ENCODE measurements around the gene GMDS.

The GMDS gene

DNA sequence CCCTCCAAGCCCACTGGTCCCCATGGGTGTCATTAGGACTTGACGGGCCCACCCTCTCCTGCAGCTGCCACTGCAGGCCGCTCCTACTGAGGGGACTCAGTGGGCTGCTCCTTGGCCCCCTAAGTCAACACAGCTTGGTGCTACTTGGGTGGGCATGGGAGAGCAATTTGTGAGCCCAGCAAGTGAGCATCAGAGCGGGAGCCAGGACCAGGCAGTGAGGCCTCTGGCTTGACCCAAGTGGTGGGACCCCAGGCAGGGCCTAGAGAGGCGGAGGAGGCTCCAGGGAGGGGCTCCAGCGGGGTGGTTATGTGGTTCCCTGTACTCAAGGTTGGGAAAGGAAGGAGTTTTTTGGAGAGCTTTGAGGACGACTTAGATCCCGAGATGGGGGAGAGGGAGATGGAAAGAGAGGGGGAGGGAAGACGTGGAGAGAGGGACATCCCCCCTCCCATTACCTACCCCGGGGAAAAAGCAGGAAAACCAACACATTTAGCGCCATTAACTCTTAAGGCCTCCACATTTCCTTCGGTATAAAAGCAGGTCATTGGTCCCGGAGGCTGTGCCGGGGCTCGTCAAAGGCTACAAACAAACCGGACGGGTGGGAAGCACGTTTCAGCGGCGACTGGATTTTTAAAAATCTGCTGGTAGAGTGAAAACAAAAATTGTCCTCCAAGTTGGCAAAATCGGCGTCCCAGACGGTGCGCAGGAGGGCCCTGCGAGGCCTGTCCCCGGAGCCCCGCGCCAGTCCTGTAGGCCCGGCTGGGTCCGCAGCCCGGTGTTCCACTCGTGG is 626.9 kb downstream of the GMDS start:
- no peak for DNase-seq

DNA sequence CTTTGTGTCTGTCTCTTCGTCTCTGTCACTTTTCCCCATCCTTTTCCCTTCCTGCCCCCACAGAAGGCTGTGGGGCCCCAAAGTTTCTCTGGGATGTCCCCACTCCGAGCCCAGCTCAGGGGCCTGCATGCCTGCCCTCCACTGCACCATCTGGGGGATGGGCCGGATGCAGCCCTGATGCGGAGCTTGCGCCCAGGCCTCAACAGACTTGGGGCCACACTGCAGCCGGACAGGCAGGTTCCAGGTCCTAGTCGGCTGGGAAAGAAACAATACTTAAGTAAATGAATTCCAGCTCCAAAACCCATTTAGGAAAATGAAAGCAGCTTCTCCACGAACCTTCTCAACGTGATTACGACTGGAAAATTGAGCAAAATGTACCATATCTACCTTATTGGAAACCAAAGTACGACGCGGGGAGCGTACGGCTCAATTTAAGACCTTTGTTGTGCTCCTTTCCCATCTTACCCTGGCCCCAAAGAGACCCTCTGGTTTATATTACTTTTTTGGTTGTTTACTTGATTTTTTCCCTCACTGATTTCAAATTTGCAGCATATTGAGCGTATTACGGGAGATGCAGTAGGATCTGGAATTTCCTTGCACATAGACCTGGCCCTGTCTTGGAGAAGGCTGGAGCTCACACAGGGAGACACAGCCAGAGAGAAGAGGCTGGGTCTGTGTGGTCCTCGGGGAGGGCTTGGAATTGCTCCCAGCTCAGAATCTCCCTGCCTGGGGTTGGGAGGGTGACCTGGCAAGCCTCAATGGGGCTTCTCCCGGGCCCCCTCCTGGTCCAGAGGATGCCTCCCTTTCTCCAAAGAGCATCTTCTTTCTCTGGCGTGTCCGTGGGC is 627.7 kb downstream of the GMDS start:
- DNase-seq = no peak

DNA sequence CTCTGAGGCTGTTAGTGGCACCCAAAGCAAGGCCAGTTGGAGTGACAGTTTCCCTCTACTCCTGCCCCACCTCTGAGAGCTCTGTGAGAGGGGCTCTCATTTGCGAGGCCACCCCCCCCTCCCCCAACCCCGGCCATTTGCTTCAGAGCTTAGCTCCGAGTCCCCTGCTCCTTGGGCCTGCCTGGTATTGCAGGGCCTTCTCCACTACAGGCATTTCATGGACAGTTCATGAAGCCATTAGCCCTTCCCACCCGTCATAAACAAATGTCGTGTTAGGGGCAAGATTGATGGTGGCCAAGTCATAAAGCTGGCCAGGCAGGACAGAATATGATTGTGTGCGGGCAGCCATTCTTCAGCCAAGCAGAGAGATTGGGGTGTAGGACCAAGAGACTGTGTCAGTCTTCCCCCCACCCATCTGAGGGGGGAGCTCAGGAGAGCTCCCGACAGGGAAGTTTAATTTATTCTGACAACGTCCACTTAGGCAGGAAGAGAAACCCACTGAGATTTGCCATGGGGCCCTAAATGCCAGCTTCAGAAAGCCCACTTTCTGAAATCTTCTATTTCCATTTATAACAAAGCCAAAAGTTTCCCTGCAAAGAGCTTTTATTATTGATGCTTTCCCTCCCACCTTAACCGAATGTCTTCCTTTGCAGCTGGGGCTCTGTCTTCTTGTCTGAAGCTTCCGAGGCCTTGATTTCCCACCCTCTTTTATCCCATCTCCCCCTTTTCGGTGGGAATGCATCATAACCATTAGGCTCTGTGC is 628.5 kb downstream of the GMDS start:
- no peak for DNase-seq

DNA sequence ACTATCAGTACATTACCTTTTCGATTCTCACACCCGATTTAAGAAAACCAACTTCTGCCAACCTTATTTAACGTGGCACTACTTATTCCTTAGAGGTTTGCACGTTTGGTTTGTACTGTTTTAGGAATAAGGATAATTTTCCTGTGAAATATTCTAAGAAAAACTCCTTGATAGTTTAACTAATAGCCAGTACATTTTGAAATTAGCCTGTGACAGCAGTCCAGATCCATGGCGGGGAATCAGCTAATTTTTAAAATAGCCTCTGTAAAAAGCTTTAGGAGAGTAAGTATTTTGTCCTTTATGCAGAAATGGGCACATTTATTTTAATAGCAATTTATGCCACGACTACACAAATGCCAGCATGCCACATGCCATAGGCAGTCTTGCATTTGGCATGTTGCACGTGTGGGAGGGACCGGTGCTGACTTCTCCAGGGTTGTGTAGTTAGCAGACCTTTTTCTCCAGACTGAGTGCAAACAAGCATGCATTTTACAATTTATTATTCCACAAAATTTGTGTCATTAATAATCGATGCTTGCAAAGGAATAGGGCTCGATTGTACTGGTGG is 629.5 kb downstream of the GMDS start:
- no peak for DNase-seq

DNA sequence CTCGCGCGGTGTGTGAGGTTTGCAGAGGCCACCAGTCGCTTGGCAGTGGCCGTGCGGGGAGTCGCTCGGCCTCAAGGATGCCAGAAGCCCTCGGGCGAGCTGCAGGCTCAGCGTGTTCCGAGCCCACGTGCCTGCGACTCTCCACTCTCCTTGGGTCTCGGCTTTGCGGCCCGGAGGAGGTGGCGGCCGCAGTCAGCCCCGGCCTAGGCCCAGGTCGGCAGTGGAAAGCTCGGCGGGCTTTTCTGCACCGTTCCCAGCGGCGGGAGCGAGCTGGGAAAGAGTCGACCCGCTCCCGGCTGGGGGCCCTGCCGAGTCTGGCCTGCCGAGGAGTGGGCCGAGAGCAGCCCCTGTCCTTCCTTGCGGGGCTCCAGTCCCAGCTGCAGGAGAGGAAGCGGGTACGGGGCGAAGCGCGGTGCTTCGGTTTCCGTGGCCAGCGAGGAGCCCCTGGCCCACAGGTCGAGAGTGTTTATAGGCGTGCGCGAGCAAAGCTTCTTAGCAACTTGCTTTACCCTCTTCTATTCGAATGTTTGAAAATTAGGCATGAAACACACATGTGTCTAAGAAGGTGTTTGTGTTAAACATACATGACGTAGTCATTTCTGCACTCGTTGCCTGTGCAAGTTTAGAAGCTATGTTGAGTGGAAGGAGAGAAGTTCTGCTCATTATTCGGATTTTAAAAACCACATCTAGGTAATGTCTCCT is 630.1 kb downstream of the GMDS start:
- DNase-seq = no peak

DNA sequence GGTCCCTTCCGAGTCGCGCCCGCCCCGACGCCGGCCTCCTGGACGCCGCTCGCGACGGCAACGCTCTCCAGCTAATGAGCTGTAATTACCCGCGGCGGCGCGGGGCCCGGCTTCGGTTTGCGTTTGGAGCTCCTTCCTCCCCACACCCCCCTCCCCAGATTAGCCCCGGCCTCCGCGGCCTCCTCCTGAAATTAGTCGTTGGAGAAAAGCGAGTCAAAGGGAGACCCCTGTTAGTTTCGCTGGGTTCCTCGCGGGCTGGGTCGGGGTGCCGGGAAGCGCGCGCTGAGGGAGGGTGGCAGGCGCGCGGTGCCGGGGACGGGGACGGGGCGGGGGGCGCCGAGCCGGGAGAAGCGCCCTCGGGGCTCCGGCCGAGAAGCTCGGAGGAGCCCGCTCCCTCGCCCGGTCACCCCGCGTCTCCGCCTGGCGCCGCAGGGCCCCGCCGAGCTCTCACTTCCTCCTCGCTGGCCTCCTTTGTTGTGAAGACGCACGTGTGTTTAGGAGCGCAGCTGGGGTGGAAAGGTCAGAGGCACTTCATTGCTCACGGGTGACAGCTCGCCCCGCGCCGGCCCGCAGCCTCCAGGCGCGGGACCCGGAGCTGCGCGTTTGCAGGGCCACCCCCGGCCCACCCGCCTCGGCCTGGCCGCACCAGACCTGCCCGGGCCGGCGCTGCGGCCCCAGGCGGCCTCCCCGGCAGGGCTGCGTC is 630.8 kb downstream of the GMDS start:
- no peak for DNase-seq

DNA sequence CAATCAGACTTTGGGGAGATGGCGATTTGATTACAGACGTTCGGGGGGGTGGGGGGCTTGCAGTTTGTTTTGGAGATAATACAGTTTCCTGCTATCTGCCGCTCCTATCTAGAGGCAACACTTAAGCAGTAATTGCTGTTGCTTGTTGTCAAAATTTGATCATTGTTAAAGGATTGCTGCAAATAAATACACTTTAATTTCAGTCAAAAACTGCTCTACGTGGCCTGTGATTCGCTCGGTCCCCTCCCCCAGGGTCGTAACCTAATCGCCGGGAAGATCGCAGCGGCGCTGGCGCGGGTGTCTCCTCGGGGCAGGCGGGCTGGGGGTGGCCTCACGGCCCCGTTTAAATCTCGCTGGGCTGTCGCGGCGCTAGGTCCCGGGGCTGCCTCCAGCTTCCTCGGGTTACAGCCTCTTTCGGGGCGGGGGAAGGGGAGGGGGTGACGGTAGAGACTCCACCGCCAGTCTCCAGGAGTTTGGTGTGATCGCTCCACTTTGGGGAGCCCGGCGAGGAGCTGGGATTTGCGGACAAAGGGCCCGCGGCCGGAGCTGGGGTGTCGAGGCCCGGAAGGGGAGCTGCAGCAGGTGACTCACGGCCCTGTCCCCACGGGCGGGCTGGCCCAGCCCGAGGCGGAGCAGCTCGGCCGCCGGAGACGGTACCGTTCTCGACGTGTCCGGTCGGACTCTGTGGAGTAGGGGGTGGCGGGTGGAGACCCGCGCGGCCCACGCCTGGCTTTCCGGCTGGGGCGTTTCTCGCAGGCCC is 631.5 kb downstream of the GMDS start:
- no peak for DNase-seq

DNA sequence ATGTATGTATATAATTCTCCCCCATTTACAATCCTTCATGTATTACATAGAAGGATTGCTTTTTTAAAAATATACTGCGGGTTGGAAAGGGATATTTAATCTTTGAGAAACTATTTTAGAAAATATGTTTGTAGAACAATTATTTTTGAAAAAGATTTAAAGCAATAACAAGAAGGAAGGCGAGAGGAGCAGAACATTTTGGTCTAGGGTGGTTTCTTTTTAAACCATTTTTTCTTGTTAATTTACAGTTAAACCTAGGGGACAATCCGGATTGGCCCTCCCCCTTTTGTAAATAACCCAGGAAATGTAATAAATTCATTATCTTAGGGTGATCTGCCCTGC is 632.1 kb downstream of the GMDS start:
- no peak for DNase-seq

DNA sequence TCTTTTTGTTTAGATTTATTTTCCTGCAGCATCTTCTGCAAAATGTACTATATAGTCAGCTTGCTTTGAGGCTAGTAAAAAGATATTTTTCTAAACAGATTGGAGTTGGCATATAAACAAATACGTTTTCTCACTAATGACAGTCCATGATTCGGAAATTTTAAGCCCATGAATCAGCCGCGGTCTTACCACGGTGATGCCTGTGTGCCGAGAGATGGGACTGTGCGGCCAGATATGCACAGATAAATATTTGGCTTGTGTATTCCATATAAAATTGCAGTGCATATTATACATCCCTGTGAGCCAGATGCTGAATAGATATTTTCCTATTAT is 632.5 kb downstream of the GMDS start:
- DNase-seq = no peak

DNA sequence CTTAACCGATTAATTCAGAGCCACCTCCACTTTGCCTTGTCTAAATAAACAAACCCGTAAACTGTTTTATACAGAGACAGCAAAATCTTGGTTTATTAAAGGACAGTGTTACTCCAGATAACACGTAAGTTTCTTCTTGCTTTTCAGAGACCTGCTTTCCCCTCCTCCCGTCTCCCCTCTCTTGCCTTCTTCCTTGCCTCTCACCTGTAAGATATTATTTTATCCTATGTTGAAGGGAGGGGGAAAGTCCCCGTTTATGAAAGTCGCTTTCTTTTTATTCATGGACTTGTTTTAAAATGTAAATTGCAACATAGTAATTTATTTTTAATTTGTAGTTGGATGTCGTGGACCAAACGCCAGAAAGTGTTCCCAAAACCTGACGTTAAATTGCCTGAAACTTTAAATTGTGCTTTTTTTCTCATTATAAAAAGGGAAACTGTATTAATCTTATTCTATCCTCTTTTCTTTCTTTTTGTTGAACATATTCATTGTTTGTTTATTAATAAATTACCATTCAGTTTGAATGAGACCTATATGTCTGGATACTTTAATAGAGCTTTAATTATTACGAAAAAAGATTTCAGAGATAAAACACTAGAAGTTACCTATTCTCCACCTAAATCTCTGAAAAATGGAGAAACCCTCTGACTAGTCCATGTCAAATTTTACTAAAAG is 633.0 kb downstream of the GMDS start:
- DNase-seq = no peak

DNA sequence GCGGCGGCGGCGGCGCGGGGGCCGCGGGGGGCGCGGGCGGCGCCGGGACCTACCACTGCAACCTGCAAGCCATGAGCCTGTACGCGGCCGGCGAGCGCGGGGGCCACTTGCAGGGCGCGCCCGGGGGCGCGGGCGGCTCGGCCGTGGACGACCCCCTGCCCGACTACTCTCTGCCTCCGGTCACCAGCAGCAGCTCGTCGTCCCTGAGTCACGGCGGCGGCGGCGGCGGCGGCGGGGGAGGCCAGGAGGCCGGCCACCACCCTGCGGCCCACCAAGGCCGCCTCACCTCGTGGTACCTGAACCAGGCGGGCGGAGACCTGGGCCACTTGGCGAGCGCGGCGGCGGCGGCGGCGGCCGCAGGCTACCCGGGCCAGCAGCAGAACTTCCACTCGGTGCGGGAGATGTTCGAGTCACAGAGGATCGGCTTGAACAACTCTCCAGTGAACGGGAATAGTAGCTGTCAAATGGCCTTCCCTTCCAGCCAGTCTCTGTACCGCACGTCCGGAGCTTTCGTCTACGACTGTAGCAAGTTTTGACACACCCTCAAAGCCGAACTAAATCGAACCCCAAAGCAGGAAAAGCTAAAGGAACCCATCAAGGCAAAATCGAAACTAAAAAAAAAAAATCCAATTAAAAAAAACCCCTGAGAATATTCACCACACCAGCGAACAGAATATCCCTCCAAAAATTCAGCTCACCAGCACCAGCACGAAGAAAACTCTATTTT is 633.7 kb downstream of the GMDS start:
- no peak for DNase-seq

DNA sequence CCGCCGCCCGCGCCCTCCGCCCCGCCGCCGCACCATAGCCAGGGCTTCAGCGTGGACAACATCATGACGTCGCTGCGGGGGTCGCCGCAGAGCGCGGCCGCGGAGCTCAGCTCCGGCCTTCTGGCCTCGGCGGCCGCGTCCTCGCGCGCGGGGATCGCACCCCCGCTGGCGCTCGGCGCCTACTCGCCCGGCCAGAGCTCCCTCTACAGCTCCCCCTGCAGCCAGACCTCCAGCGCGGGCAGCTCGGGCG is 634.2 kb downstream of the GMDS start:
- no peak for DNase-seq

DNA sequence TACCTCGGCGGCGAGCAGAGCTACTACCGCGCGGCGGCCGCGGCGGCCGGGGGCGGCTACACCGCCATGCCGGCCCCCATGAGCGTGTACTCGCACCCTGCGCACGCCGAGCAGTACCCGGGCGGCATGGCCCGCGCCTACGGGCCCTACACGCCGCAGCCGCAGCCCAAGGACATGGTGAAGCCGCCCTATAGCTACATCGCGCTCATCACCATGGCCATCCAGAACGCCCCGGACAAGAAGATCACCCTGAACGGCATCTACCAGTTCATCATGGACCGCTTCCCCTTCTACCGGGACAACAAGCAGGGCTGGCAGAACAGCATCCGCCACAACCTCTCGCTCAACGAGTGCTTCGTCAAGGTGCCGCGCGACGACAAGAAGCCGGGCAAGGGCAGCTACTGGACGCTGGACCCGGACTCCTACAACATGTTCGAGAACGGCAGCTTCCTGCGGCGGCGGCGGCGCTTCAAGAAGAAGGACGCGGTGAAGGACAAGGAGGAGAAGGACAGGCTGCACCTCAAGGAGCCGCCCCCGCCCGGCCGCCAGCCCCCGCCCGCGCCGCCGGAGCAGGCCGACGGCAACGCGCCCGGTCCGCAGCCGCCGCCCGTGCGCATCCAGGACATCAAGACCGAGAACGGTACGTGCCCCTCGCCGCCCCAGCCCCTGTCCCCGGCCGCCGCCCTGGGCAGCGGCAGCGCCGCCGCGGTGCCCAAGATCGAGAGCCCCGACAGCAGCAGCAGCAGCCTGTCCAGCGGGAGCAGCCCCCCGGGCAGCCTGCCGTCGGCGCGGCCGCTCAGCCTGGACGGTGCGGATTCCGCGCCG is 634.7 kb downstream of the GMDS start:
- DNase-seq = no peak

DNA sequence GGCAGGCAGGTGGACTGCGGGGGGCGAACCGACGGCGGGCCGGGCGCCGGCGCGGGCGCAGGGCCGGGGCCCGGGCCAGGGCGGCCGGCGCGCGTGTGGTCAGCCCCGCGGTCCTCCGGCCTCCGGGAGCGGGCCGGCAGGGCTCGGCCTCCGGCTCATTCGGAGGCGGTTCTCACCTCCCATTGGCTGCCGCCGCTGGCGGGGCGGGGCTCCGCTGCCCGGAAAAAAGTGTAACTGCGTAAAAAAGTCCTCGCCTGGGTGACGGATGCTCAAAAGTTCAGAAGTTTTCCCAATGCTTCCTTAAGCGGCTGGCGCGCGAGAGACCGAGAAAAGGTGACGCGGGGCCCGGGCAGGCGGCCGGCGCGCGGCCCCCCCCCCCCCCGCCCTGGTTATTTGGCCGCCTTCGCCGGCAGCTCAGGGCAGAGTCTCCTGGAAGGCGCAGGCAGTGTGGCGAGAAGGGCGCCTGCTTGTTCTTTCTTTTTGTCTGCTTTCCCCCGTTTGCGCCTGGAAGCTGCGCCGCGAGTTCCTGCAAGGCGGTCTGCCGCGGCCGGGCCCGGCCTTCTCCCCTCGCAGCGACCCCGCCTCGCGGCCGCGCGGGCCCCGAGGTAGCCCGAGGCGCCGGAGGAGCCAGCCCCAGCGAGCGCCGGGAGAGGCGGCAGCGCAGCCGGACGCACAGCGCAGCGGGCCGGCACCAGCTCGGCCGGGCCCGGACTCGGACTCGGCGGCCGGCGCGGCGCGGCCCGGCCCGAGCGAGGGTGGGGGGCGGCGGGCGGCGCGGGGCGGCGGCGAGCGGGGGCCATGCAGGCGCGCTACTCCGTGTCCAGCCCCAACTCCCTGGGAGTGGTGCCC is 635.5 kb downstream of the GMDS start, which contains the start of gene FOXC1:
Gene FOXC1, plus strand, starts transcription at position 268 of the 849 bp plus-strand sequence. Its CDS starts 531 bp downstream, at position 799.
- peak in 18 of 56 donors; percentile 6 to 57 (median 15) for DNase-seq

DNA sequence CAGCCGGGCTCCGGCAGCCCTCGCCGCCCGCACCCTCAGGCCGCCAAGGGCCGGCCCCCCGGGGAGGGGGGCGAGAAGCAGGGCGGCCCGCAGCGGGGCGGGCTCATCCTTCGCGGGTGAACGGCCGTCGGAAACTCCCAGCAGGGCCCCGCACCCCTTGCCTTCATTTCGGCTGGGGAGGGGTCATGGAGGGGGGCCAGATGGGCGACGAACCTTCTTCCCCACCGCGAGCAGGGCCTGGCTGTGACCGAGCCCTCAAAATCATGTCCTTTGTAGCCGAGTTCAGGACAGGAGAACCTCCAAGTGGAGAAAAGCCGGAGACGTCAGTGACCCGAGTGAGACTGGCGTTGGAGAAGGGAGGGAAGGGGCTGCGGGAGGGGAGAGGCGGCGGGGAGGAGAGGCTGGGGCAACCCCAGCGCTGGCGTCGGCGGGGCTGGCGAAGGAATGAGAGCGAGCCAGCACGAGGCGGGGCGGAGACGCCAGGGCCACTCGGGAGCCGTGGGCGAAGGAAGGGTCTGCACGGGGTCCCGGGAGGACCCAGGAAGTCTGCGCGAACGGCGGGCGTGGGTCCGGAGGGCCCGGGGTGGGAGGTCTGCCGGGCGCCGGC is 636.3 kb downstream of the GMDS start:
- no peak for DNase-seq

Data from nucleus accumbens (tissue), 56 donors.